ENCODE data around the gene GDF9.

GRCh38 chr5:132853790-132854189, 12.5 kb downstream of the GDF9 start:
- TF ChIP-seq CTCF (IDR thresholded peaks at IDR 0.05 in 2 of 3, conservative IDR thresholded peaks at IDR 0.05 in 1 of 3; ENCODE audit: borderline replicate concordance in 1 of 3, insufficient read depth in 1 of 3, low read depth in 2 of 3, low read length in 2 of 3): no peak
- TF ChIP-seq, protein P1, sequence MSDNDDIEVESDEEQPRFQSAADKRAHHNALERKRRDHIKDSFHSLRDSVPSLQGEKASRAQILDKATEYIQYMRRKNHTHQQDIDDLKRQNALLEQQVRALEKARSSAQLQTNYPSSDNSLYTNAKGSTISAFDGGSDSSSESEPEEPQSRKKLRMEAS (IDR thresholded peaks at IDR 0.05): no peak
- no peak for TF ChIP-seq SIN3A (IDR thresholded peaks at IDR 0.05; ENCODE audit: low read depth)
- TF ChIP-seq RAD21 (IDR thresholded peaks at IDR 0.05; ENCODE audit: low read depth): no peak
- TF ChIP-seq TCF7L2 (IDR thresholded peaks at IDR 0.05; ENCODE audit: borderline replicate concordance, extremely low read depth, insufficient read depth, insufficient read length): no peak

Measured in HCT116 (cell line).